Measurements from ENCODE around the gene RPL9. TPM values are rescaled to one million over a fixed set of nuclear protein-coding genes. Genes with fewer than 3 reads are reported as not detected.

RPL9 gene
- total and polyA plus RNA-seq, 2 of the 13 experiments (the other 11 are each of a cell fraction or from before 2014, with no cell fraction given): 993 to 2,148 TPM

GRCh38 chr4:39458505-39459300, at the start of gene RPL9, which contains the start of gene LIAS (continued):
- TF ChIP-seq ZNF781 (CRISPR knock-in tag; IDR thresholded peaks at IDR 0.05; ENCODE audit: borderline replicate concordance, not compliant biosample characterization): peak; percentile 14
- no peak for TF ChIP-seq MLLT10 (CRISPR knock-in tag; IDR thresholded peaks at IDR 0.05)
- TF ChIP-seq ZNF292 (CRISPR knock-in tag; IDR thresholded peaks at IDR 0.05; ENCODE audit: borderline replicate concordance, low read depth): peak; percentile 77; the same call in 1 of the 2 replicates
- no peak for TF ChIP-seq AHDC1 (CRISPR knock-in tag; IDR thresholded peaks at IDR 0.05; ENCODE audit: borderline replicate concordance)
- TF ChIP-seq HES4 (CRISPR knock-in tag; IDR thresholded peaks at IDR 0.05; ENCODE audit: borderline replicate concordance): peak; percentile 70; the same call in 1 of the 2 replicates
- TF ChIP-seq RNF219 (CRISPR knock-in tag; IDR thresholded peaks at IDR 0.05): peak; percentile 39; the same call in 1 of the 2 replicates
- TF ChIP-seq DBP (CRISPR knock-in tag; IDR thresholded peaks at IDR 0.05; ENCODE audit: not compliant biosample characterization): no peak
- peak; percentile 86 for TF ChIP-seq HOXD1 (CRISPR knock-in tag; IDR thresholded peaks at IDR 0.05)
- TF ChIP-seq HOXA5 (CRISPR knock-in tag; IDR thresholded peaks at IDR 0.05): peak; percentile 94
- peak; percentile 94; the same call in 1 of the 2 replicates for TF ChIP-seq ZNF318 (CRISPR knock-in tag; IDR thresholded peaks at IDR 0.05)

All from HepG2 (cell line).